Stomach (tissue), 4 donors: ENCODE measurements around the gene RAB8B.

Source experiments
- CTCF ChIP-seq, 7 experiments: fragments of 450-650 bp in 4 of 7; fragments of 200-600 bp in 3 of 7; sonication (generic) in 3 of 7; IDR thresholded peaks; one replicate each; pipeline ENCODE4 v1.5.1; 2016 to 2019; ENCODE audit warnings: antibody characterized with exemption in 7 of 7, control low read depth in 2 of 7, mild to moderate bottlenecking in 1 of 7
- POLR2AphosphoS5 ChIP-seq, 3 donors: sonication (generic); formaldehyde crosslinking; IDR thresholded peaks; one replicate each; pipeline ENCODE4 v1.6.1; 2016; ENCODE audit warnings: antibody characterized with exemption in 3 of 3

DNA sequence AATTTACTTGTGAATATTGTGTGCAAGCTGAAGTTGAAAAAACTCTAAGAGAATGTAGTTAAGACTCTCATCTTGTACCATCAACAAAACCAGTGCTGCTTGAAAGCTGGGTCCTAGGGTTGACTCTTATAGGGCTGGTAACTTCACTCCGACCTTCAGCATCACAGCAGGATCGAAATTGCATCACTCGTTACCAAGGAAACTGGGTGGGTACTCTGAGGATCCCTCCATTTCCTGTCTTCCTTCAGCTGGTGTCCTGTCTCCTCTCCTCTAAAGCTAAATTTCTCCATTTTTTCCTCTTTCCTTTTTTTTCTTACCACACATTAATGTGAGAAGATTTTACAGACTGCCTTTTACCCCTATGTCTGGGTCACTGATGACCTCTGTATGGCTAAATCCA, 85.0 kb downstream of the RAB8B start:
- TF ChIP-seq CTCF (IDR thresholded peaks at IDR 0.05), result no peak
- no peak for TF ChIP-seq POLR2AphosphoS5 (IDR thresholded peaks at IDR 0.05)
